B cell (primary cell): ENCODE results near the gene TAMALIN. TPM values are rescaled to one million over a fixed set of nuclear protein-coding genes. Genes with fewer than 3 reads are reported as not detected.

Source experiments
- ATAC-seq: fragments of 200-7000 bp; cut with Tn5 transposase; one replicate; pipeline ENCODE4 v1.10.0; 2021; ENCODE audit warnings: low read depth, mild to moderate bottlenecking, moderate number of reproducible peaks, moderate library complexity
- CTCF ChIA-PET: fragments of 350-600 bp; sonication (Branson Sonifier 250); formaldehyde crosslinking; loops from one replicate; lab custom pipeline; 2021; ENCODE audit warnings: antibody characterized with exemption, inconsistent platforms; lab: Charles Lee
- POLR2A ChIA-PET: fragments of 350-600 bp; sonication (Branson Sonifier 250); formaldehyde crosslinking; loops from one replicate; lab custom pipeline; 2021; ENCODE audit warnings: antibody characterized with exemption; lab: Charles Lee
- DNase-seq: peaks from one replicate; pipeline ENCODE4 v3.0.0; 2013
- H2AFZ ChIP-seq: 2 replicates; pipeline ENCODE4 v1.6.1; 2012; ENCODE audit warnings: mild to moderate bottlenecking, low read depth, low read length; ENCODE audit not compliant: insufficient read depth, poor library complexity, severe bottlenecking
- H3K27ac ChIP-seq, 2 donors: 1 replicate in 1 of 2; 2 replicates in 1 of 2; pipeline ENCODE4 v1.5.1; 2012 to 2013; ENCODE audit warnings: low read length in 2 of 2, mild to moderate bottlenecking in 2 of 2, moderate library complexity in 1 of 2
- H3K27me3 ChIP-seq, 4 experiments: fragments of 200-600 bp in 1 of 4; sonication (generic) in 1 of 4; replicated peaks in 1 of 4; 1 replicate in 2 of 4; 2 replicates in 2 of 4; pipeline versions ENCODE4 v1.6.1 to v1.7.0; 2013 to 2016; ENCODE audit warnings: low read length in 3 of 4, mild to moderate bottlenecking in 2 of 4, mixed read lengths in 1 of 4, moderate library complexity in 1 of 4; ENCODE audit not compliant: insufficient read depth in 4 of 4, control insufficient read depth in 3 of 4; ENCODE audit errors: control extremely low read depth in 1 of 4
- H3K36me3 ChIP-seq, 2 experiments: replicated peaks in 1 of 2; 1 replicate in 1 of 2; 2 replicates in 1 of 2; pipeline versions ENCODE4 v1.6.1 to v1.7.1; 2013; ENCODE audit warnings: low read length in 1 of 2; ENCODE audit not compliant: insufficient read depth in 2 of 2, control insufficient read depth in 1 of 2; ENCODE audit errors: control extremely low read depth in 1 of 2, extremely low read depth in 1 of 2
- H3K4me1 ChIP-seq, 2 donors: fragments of 200-600 bp in 1 of 2; sonication (generic) in 1 of 2; 1 replicate in 1 of 2; 2 replicates in 1 of 2; pipeline versions ENCODE4 v1.5.1 to v1.6.1; 2013 to 2017; ENCODE audit warnings: low read length in 2 of 2; ENCODE audit not compliant: control insufficient read depth in 2 of 2, insufficient read depth in 2 of 2
- H3K4me2 ChIP-seq: replicated peaks from 2 replicates; pipeline ENCODE3; 2012; ENCODE audit warnings: mild to moderate bottlenecking, low read depth, low read length; ENCODE audit not compliant: poor library complexity, severe bottlenecking
- H3K4me3 ChIP-seq, 5 experiments: fragments of 200-600 bp in 1 of 5; sonication (generic) in 1 of 5; 1 replicate in 3 of 5; 2 replicates in 2 of 5; pipeline versions ENCODE4 v1.5.1 to v1.7.0; 2011 to 2016; ENCODE audit warnings: low read length in 4 of 5, mild to moderate bottlenecking in 4 of 5, low read depth in 2 of 5, control low read depth in 1 of 5, moderate library complexity in 1 of 5; ENCODE audit not compliant: insufficient read depth in 1 of 5; ENCODE audit errors: control extremely low read depth in 1 of 5, extremely low read depth in 1 of 5
- H3K79me2 ChIP-seq: fragments of 200-600 bp; sonication (generic); one replicate; pipeline ENCODE4 v1.6.0; 2016; ENCODE audit warnings: low read length; ENCODE audit not compliant: control insufficient read depth, insufficient read depth
- H3K9ac ChIP-seq: fragments of 200-600 bp; sonication (generic); 2 replicates; pipeline ENCODE4 v1.6.1; 2017; ENCODE audit warnings: mild to moderate bottlenecking, low read length, moderate library complexity
- H3K9me3 ChIP-seq, 3 donors: one replicate each; pipeline versions ENCODE4 v1.6.1 to v1.7.1; 2013; ENCODE audit warnings: low read length in 2 of 3; ENCODE audit not compliant: control insufficient read depth in 2 of 3, insufficient read depth in 1 of 3; ENCODE audit errors: control extremely low read depth in 1 of 3
- H4K20me1 ChIP-seq: 2 replicates; pipeline ENCODE4 v1.6.0; 2012; ENCODE audit warnings: mild to moderate bottlenecking, low read length; ENCODE audit not compliant: insufficient read depth, control insufficient read depth, poor library complexity, severe bottlenecking
- H3K27ac Mint-ChIP-seq: one replicate; pipeline ENCODE4 v1.8.0; 2021; ENCODE audit warnings: mixed read lengths
- H3K27me3 Mint-ChIP-seq: one replicate; pipeline ENCODE4 v1.8.0; 2021; ENCODE audit warnings: mixed read lengths
- H3K4me1 Mint-ChIP-seq: one replicate; pipeline ENCODE4 v1.8.0; 2021; ENCODE audit warnings: mixed read lengths
- H3K4me3 Mint-ChIP-seq: one replicate; pipeline ENCODE4 v1.8.0; 2021; ENCODE audit warnings: mixed read lengths
- H3K9me3 Mint-ChIP-seq: one replicate; pipeline ENCODE4 v1.8.0; 2022; ENCODE audit warnings: mixed read lengths; ENCODE audit not compliant: insufficient read depth
- CTCF ChIP-seq: fragments of 200-600 bp; IDR thresholded peaks from one replicate; pipeline ENCODE4 v1.8.0; 2022; ENCODE audit warnings: antibody characterized with exemption, mild to moderate bottlenecking
- EZH2 ChIP-seq: IDR thresholded peaks from 2 replicates; pipeline ENCODE4 v1.6.1; 2012; ENCODE audit warnings: borderline replicate concordance, low read depth, mild to moderate bottlenecking, moderate library complexity, low read length; ENCODE audit not compliant: insufficient read depth, poor library complexity, severe bottlenecking
- WGBS: methylation state at CpG from one replicate; pipeline ENCODE4 v1.1.5; 2013; ENCODE audit warnings: missing lambda C conversion rate; ENCODE audit not compliant: insufficient coverage; 5-methylcytosine and 5-hydroxymethylcytosine counted together
- intact Hi-C: fragments of 100-400 bp; cut with micrococcal nuclease; formaldehyde crosslinking; loops from one replicate; pipeline ENCODE4 v1.10.0; 2022
- polyA plus RNA-seq: library from polyadenylated mRNA; depleted of rRNA; stranded (reverse); fragments of >200 nt; gene quantifications from 2 replicates; pipeline ENCODE4 v1.2.3, GENCODE V29; 2012
- total RNA-seq, 2 donors: library from RNA; stranded (reverse); fragments of 120-200 nt in 1 of 2; gene quantifications; 1 replicate in 1 of 2; 2 replicates in 1 of 2; pipeline versions ENCODE4 v1.2.3 to v1.2.4, GENCODE V29; 2013 to 2022

TAMALIN gene
- total and polyA plus RNA-seq, 2 donors (not counting 1 experiment from before 2014, with no cell fraction given), result 139 to 151 TPM

GRCh38 chr12:52056801-52057637 lies 50.3 kb downstream of the TAMALIN start:
- no peak overlapping the region for H3K4me3 ChIP-seq
- peaks cover 7 to 11% of the 10 kb centered on the region in 2 donors for H3K4me1 ChIP-seq
- no peaks in the 10 kb centered on the region for H3K27me3 ChIP-seq
- no peak overlapping the region for H3K9ac ChIP-seq
- TF ChIP-seq CTCF (no peak), EZH2 (no peak)
- Mint-ChIP-seq H3K4me3 (no peak overlapping the region), H3K4me1 (peaks cover 17% of the 10 kb centered on the region), H3K9me3 (no peaks in the 10 kb centered on the region), H3K27me3 (no peaks in the 10 kb centered on the region), H3K27ac (no peak overlapping the region)
- ATAC-seq (no peak), DNase-seq (no peak)
- H3K4me2 ChIP-seq, result no peak overlapping the region
- H3K79me2 ChIP-seq, result no peaks in the 10 kb centered on the region
- 96% methylated on average over 21 of the region's 23 CpGs for WGBS
- intact Hi-C loops, result no loop called here
- POLR2A ChIA-PET, result no interaction called here
- no peaks in the 10 kb centered on the region for H3K9me3 ChIP-seq
- no peak overlapping the region for H3K27ac ChIP-seq
- CTCF ChIA-PET, result interaction anchor here (1.0 kb wide), 1 partner anchor 32 kb away, joined by 4 read pairs; no protein-coding TSS in a partner anchor
- H3K36me3 ChIP-seq, result peaks cover 0 to 35% of the 10 kb centered on the region in 2 experiments
- peaks cover 32% of the 10 kb centered on the region for H4K20me1 ChIP-seq
- H2AFZ ChIP-seq, result no peak overlapping the region
